HepG2 (cell line): ENCODE measurements around the gene TRPV6.

Experiments used
- CERS6 ChIP-seq: sonication (generic); formaldehyde crosslinking; IDR thresholded peaks from 2 replicates; pipeline ENCODE4 v1.5.0; 2020; ENCODE audit warnings: missing genetic modification reagents
- CTCF ChIP-seq: sonication (generic); formaldehyde crosslinking; IDR thresholded peaks from 2 replicates; pipeline ENCODE4 v1.5.0; 2020; ENCODE audit warnings: mild to moderate bottlenecking, missing genetic modification reagents, moderate library complexity
- DNMT1 ChIP-seq: sonication (generic); formaldehyde crosslinking; IDR thresholded peaks from 2 replicates; pipeline ENCODE4 v1.5.1; 2020; ENCODE audit warnings: mild to moderate bottlenecking, missing genetic modification reagents
- PHB2 ChIP-seq: fragments of 450-650 bp; IDR thresholded peaks from 2 replicates; pipeline ENCODE4 v1.6.1; 2018; ENCODE audit not compliant: partially characterized antibody
- RAD21 ChIP-seq: fragments of 450-650 bp; formaldehyde crosslinking; IDR thresholded peaks from 2 replicates; pipeline ENCODE4 v1.5.0; 2020; ENCODE audit warnings: mild to moderate bottlenecking
- YY1 ChIP-seq: IDR thresholded peaks from 2 replicates; pipeline ENCODE4 v1.6.1; 2011; ENCODE audit warnings: low read length, low read depth, moderate library complexity, mild to moderate bottlenecking; ENCODE audit not compliant: insufficient read depth, insufficient replicate concordance
- ZNF552 ChIP-seq: sonication (generic); formaldehyde crosslinking; IDR thresholded peaks from 2 replicates; pipeline ENCODE4 v1.9.0; 2022; ENCODE audit warnings: missing genetic modification reagents, mild to moderate bottlenecking, borderline replicate concordance
- ZNF589 ChIP-seq: sonication (generic); formaldehyde crosslinking; conservative IDR thresholded peaks from 2 replicates; pipeline ENCODE4 v1.8.0; 2022; ENCODE audit warnings: mild to moderate bottlenecking, moderate library complexity, missing genetic modification reagents

- TF ChIP-seq CERS6 (CRISPR knock-in tag): no peak
- TF ChIP-seq ZNF552 (CRISPR knock-in tag): no peak
- no peak for TF ChIP-seq CTCF (CRISPR knock-in tag)
- TF ChIP-seq DNMT1 (CRISPR knock-in tag): no peak
- TF ChIP-seq PHB2: no peak
- TF ChIP-seq RAD21 (CRISPR knock-in tag): no peak
- TF ChIP-seq YY1: no peak
- TF ChIP-seq ZNF589: no peak
Observed at GRCh38 chr7:142894985-142895593, 9.5 kb upstream of the TRPV6 start.
